Measurements from ENCODE around the gene TXK. TPM values are rescaled to one million over a fixed set of nuclear protein-coding genes. Genes with fewer than 3 reads are reported as not detected.

The TXK gene
- total RNA-seq, 6 donors from 2014 or later, result 4.0 to 16.8 (median 6.2) TPM

- no peak for TF ChIP-seq POLR2AphosphoS5 (IDR thresholded peaks at IDR 0.05)
- TF ChIP-seq POLR2A (IDR thresholded peaks at IDR 0.05), result no peak
- no peak for TF ChIP-seq CTCF (IDR thresholded peaks at IDR 0.05)
- TF ChIP-seq EP300 (IDR thresholded peaks at IDR 0.05), result no peak
- no peaks in the 10 kb centered on the region for H3K9me3 ChIP-seq
- peaks cover 0 to 10% (median 0%) of the 10 kb centered on the region in 4 donors for H3K36me3 ChIP-seq
- no peak for DNase-seq
- 42 to 62% methylated on average over 1 of the region's 1 CpG for WGBS, 2 donors
- H3K4me3 ChIP-seq, result no peak overlapping the region
- no peak for ATAC-seq (ENCODE audit: low FRiP score in 2 of 2)
- no peaks in the 10 kb centered on the region for H3K27me3 ChIP-seq
- no peak overlapping the region for H3K27ac ChIP-seq
- H3K4me1 ChIP-seq, result no peaks in the 10 kb centered on the region
Observed at GRCh38 chr4:48163746-48164145, 29.7 kb upstream of the TXK start.

GRCh38 chr4:48162162-48162561 is 28.1 kb upstream of the TXK start:
- Histone ChIP-seq H3K4me1 (no peaks in the 10 kb centered on the region), H3K4me3 (no peak overlapping the region), H3K36me3 (peaks cover 0 to 6% (median 0%) of the 10 kb centered on the region in 4 donors), H3K27ac (no peak overlapping the region), H3K9me3 (no peaks in the 10 kb centered on the region), H3K27me3 (no peaks in the 10 kb centered on the region)
- 76 to 77% methylated on average over 4 of the region's 4 CpGs for WGBS, 2 donors
- TF ChIP-seq POLR2AphosphoS5 (IDR thresholded peaks at IDR 0.05) (no peak), EP300 (IDR thresholded peaks at IDR 0.05) (no peak), CTCF (IDR thresholded peaks at IDR 0.05) (no peak), POLR2A (IDR thresholded peaks at IDR 0.05) (no peak)
- DNase-seq, result no peak
- ATAC-seq (ENCODE audit: low FRiP score in 2 of 2), result peak in 1 of 2 donors; percentile 32

DNA sequence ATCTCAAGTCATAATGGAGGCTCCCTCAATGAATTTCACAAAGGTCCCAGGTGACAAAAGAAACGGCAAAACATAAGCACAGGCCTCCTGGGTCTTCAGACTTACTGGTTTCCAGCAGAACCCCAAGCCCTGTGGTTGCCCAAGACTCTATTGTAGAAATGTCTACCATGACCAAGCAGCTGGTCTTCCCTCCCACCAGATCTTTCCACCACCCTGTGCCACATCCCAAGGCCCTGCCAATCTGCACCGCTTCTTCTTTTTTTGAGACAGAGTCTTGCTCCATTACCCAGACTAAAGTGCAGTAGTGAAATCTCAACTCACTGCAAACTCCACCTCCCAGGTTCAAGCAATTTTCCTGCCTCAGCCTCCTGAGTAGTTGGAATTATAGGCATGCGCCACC is 23.2 kb upstream of the TXK start:
- peaks cover 0 to 19% (median 7%) of the 10 kb centered on the region in 4 donors for H3K9me3 ChIP-seq
- H3K27me3 ChIP-seq, result no peaks in the 10 kb centered on the region
- ATAC-seq (ENCODE audit: low FRiP score in 2 of 2) (peak in 1 of 2 donors; percentile 16), DNase-seq (no peak)
- TF ChIP-seq EP300 (IDR thresholded peaks at IDR 0.05) (no peak), POLR2AphosphoS5 (IDR thresholded peaks at IDR 0.05) (no peak), POLR2A (IDR thresholded peaks at IDR 0.05) (no peak), CTCF (IDR thresholded peaks at IDR 0.05) (no peak)
- 64 to 98% methylated on average over 3 of the region's 3 CpGs for WGBS, 2 donors
- H3K27ac ChIP-seq, result no peak overlapping the region
- peaks cover 0 to 15% (median 7%) of the 10 kb centered on the region in 4 donors for H3K36me3 ChIP-seq
- no peaks in the 10 kb centered on the region for H3K4me1 ChIP-seq
- no peak overlapping the region for H3K4me3 ChIP-seq

DNA sequence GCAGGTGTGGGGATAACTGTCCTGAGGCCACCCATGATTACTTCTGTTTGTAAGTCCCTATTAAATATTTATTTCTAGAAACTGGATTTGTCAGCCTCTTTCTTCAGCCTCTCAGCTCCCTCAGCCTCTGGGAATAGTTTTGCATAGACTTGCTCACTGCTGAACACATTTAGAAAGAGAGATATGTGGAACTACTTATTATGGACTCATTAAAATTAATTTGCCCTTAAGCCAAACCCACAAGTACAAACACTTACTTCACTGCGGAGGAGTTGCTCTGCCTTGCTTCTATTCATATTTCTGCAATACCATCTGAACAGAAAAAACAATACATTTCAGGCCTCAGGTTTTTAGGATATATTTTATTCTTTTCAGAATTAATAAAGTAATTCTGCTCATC is 22.4 kb upstream of the TXK start:
- H3K9me3 ChIP-seq, result peaks cover 0 to 19% (median 7%) of the 10 kb centered on the region in 4 donors
- no peak for TF ChIP-seq POLR2A (IDR thresholded peaks at IDR 0.05)
- TF ChIP-seq EP300 (IDR thresholded peaks at IDR 0.05), result no peak
- TF ChIP-seq POLR2AphosphoS5 (IDR thresholded peaks at IDR 0.05), result no peak
- TF ChIP-seq CTCF (IDR thresholded peaks at IDR 0.05), result no peak
- ATAC-seq (ENCODE audit: low FRiP score in 2 of 2), result no peak
- no peaks in the 10 kb centered on the region for H3K27me3 ChIP-seq
- WGBS, 2 donors, result 97% methylated on average over 1 of the region's 1 CpG
- H3K36me3 ChIP-seq, result peaks cover 0 to 15% (median 7%) of the 10 kb centered on the region in 4 donors
- no peak overlapping the region for H3K27ac ChIP-seq
- DNase-seq, result no peak
- no peak overlapping the region for H3K4me3 ChIP-seq
- no peaks in the 10 kb centered on the region for H3K4me1 ChIP-seq

DNA sequence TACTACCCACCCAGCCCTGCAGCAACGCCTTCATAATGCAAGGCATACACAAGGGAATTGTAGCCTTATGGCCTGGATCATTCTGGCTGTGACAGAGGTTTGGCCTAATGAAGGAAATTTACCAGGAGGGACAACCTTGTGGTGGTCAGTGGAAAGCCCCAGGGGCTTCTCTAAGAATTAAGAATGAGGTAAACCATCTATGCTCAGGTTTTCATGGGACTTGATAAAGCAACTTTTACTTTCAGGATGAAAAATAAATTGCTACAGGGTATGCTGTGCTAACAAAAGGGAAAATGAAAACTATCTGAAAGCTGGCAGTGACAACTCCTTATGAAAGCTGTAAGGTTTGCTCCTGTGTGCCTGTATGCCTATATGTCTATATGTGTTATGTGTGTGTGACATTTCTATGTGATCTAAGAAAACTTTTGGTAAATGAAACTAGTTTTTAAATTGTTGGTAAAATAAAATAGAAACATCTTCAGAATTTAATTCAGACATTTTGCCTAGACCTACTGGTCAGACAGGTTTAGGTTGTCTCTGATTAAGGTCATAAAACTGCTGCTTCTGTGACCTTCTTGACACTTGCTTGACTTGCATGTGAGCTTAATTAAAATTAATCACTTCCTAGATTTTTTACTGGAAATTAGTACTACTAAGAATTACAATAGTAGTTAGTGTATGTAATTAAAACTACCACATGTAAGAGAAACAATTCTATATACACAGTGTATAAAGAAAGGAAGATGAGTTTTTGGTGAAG is 19.9 kb upstream of the TXK start:
- ATAC-seq (ENCODE audit: low FRiP score in 2 of 2) (no peak), DNase-seq (no peak)
- H3K27me3 ChIP-seq, result no peaks in the 10 kb centered on the region
- H3K9me3 ChIP-seq, result peaks cover 0 to 19% (median 7%) of the 10 kb centered on the region in 4 donors
- TF ChIP-seq POLR2AphosphoS5 (IDR thresholded peaks at IDR 0.05) (no peak), CTCF (IDR thresholded peaks at IDR 0.05) (no peak), EP300 (IDR thresholded peaks at IDR 0.05) (no peak)
- peaks cover 0 to 15% (median 7%) of the 10 kb centered on the region in 4 donors for H3K36me3 ChIP-seq
- no peak overlapping the region for H3K4me3 ChIP-seq
- H3K27ac ChIP-seq, result no peak overlapping the region
- 80 to 100% methylated on average over 1 of the region's 1 CpG for WGBS, 2 donors
- no peaks in the 10 kb centered on the region for H3K4me1 ChIP-seq

All from upper lobe of left lung (tissue), 6 donors.